8988T (cell line): ENCODE measurements around the gene LHPP.
A peak's percentile ranks its signal among the peaks of the same experiment; 100 is the strongest.
"Not testable (repeated sequence)": the region's sequence is repeated elsewhere in the genome, so short reads cannot be mapped to it uniquely, and the experiment has no call there.

Experiments used
- DNase-seq: peaks from one replicate; pipeline ENCODE4 v3.0.0; 2011

LHPP gene

GRCh38 chr10:124461642-124462347 is at the start of gene LHPP:
LHPP (plus strand) TSS chr10:124461823; CDS start chr10:124461863, 40 bp downstream.
- DNase-seq = peak; percentile 92

DNA sequence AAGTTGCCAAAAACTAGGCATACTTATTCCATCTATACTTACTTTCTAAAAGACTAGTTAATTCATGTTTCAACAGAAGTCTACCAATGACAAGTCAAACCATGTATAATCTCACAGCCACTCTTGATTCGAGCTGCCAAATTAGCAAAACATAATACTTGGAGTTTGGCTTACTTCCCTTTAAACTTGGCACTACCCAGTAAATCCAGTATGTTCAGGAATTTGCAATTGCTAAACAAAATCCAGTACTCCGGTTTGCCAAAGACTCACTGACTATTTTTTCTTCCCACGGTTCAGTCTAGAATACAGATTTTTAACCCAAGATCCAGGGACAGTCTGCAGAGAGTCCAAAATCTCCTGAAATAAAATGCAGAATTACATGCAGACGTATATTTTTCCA is 47.5 kb upstream of the LHPP start:
- no peak for DNase-seq

DNA sequence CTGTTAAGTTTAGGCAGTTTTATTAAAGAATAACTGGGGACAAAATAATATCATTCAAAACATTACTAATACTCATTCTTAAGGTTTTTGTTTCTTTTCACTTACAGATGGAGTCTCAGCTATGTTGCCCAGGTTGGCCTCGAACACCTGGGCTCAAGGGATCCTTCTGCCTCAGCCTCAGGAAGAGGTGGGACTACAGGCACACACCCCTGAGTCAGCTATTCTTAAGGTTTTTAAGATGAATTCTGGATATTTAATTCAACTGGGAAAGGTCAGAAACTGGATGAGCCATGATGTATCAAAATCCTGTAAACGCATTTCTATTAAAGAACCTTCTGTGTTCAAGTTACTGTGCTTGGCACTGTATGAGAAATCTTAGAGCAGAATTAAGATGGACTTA is 46.4 kb upstream of the LHPP start:
- no peak for DNase-seq

DNA sequence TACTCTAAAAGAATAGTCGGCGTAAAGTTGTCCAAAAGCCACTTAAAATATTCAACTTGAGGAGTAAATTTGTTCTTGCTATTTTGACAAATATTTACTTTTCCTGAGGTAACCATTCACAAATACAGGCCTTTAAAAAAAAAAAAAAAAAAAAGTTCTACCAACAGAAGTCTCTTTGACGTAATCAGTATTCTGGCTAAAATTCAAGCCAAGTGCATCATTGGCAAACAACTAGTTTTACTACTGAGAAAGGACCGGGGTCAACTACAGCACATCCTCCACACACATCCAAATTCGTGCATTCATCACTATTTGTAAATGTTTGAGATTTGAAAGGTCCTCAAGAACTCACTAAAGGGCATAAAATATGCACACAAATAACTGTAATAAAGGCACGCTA is 44.9 kb upstream of the LHPP start:
- no peak for DNase-seq

GRCh38 chr10:124417895-124418725 is 43.5 kb upstream of the LHPP start:
- DNase-seq = peak; percentile 33

GRCh38 chr10:124418726-124419501 is 42.7 kb upstream of the LHPP start, which contains the start of gene OAT:
OAT (minus strand) TSS chr10:124418923; CDS start chr10:124412171, 6,752 bp downstream.
- peak; percentile 86 for DNase-seq

- no peak for DNase-seq
Observed at GRCh38 chr10:124419635-124420034, 42.0 kb upstream of the LHPP start.

GRCh38 chr10:124420254-124420653 is 41.4 kb upstream of the LHPP start:
- DNase-seq = no peak

DNA sequence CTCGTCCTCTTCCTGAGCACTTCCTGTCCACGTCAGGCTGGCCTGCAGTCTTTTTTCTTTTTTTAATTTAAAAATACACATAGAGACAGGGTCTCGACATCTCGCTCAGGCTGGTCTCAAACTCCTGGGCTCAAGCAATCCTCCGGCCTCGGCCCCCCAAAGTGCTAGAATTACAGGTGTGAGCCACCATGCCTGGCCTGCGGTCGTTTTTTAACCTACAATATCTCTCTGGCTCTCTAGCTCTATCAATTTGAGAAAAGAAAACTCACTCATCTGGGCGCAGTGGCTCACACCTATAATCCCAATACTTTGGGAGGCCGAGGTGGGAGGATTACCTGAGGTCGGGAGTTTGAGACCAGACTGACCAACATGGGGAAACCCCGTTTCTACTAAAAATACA is 38.9 kb upstream of the LHPP start:
- DNase-seq = no peak

DNA sequence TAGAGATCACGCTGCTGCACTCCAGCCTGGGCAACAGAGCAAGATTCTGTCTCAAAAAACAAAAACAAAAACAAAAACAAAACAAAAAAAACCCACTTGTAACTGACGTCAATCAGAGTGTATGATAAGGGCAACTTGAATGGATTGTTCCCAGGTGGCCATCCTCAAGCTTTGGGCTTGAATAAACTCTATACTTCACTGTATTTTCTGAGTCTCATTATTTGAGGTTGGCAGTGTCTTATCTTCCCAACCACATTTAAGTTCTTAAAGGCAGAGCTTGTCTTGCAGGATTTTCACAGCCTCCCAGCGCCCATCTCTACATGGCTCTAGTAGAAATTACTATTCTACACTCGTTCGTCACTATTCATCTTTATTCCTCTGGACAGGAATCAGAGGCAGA is 37.8 kb upstream of the LHPP start:
- no peak for DNase-seq

DNA sequence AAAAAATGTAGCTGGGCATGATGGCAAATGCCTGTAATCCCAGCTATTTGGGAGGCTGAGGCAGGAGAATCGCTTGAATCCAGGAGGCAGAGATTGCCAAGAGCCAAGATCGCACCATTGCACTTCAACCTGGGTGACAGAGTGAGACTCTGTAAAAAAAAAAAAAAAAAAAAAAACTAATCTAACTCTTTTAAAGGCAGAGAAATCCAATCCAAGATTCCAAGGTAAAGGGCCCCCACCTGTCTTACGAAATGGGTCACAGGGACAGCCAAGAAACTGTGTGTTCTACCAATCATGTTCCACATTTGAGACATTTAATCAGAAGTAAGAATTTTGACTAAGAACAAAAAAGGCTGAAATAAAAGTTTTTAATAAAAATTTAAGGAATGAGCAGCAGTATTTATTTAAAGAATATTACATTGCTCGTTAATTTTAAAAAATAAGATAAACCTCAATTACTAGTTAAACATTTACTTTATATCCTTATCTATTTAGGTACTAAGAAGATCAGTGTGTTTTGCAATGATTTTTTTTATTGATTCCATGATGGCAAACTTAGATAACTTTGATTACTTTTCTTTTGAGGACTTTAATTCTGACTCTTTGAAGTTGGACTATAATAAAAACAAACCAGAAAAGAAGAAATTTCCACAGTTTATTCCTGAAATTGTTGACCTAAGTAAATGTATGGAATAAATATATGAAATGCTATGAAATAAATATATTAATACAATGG is 36.2 kb upstream of the LHPP start:
- DNase-seq = no peak

DNA sequence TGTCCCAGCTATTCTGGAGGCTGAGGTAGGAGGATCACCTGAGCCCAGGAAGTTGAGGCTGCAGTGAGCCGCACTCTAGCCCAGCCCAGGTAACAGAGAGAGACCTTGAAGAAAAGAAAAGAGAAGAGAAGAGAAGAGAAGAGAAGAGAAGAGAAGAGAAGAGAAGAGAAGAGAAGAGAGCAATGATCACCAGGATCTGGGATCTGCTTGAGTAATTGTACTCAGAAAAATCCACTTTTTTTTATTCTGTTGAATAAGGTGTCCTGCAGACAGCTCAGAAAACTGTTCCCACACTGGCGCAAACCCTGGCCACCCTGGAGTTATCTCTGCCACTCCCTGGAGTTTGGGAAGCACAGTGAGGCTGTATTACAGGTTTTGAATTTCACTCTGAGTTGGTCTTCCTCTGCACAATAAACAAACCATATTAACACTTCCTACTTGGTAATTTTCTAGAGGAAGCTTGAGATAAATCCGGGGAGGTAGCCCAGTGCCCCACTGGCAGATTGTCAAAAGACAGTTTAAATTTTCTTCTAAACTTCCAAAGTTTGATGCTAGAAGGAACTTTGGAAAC is 33.3 kb upstream of the LHPP start:
- no peak for DNase-seq

DNA sequence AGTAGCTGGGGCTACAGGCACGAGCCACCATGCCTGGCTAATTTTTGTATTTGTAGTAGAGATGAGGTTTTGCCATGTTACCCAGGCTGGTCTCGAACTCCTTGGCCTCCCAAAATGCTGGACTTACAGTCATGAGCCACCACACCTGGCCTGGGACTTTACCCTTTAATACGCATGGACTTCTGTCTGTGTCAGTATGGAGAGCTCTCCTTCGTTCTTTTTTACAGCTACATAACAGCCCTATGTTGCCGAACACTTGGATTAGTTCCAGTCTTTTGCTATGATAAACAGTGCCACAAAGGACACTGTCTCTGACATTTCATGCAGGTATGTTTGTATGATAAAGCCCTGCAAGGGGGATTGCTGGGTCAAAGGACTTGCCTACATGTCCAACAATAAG is 32.0 kb upstream of the LHPP start:
- no peak for DNase-seq

- no peak for DNase-seq
Observed at GRCh38 chr10:124430077-124430476, 31.5 kb upstream of the LHPP start.

- no peak for DNase-seq
Observed at GRCh38 chr10:124433461-124433860, 28.2 kb upstream of the LHPP start.

- DNase-seq = not testable (repeated sequence)
Observed at GRCh38 chr10:124435683-124436082, 25.9 kb upstream of the LHPP start.

GRCh38 chr10:124436191-124436638 is 25.4 kb upstream of the LHPP start:
- no peak for DNase-seq

GRCh38 chr10:124441694-124442093 is 19.9 kb upstream of the LHPP start:
- not testable (repeated sequence) for DNase-seq

DNA sequence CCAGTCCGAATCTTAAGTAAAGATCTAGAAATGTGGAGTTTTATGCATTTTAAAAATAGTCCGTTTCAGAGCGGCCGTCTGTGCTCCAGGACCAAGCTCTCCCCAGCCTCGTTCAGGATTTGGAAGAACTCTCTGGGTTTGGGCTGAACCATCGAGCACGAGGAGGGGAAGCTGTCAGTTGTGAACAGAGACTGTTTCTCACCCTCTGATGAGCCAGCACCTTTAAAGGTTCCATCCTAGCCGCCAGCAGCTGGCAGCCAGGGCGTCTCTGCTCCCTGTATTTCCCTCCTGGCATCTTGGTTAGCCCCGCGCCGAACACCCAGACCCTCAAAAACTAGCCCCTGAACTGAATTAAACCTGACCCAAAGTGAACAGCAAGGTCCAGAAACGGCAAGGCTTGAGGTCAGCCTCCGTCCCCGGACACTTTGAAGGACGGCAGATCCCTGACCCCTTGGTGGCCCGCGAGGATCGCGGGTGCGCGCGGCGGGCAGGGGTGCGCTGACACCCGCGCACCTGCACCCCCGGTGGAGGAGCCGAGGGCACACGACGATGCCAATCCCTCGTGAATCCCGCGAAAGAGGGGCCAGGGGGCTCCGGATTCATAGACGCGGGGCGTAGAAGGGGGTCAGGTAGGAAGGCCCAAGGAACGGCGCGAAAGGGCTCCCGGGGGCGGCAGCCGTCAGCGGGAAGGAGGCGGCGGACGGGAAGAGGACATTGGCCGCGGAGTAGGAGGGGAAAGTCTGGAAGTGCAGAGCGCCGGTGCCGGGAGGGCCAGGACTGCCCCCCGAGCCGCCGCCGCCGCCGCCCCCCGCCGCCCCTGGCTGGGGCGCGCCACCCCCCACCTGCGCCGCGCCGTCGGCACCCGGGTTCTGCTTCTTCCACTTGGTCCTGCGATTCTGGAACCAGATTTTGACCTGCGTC is 14.5 kb upstream of the LHPP start:
- DNase-seq = no peak

GRCh38 chr10:124447751-124448466 is 13.7 kb upstream of the LHPP start:
- no peak for DNase-seq
